HG02852 (cell line): Measurements from ENCODE around the gene SPATA6.
"Not testable (repeated sequence)": the region's sequence is repeated elsewhere in the genome, so short reads cannot be mapped to it uniquely, and the experiment has no call there.

Experiments used
- ATAC-seq: cut with Tn5 transposase; IDR thresholded peaks from one replicate; pipeline ENCODE4 v1.9.1; 2021; ENCODE audit warnings: mild to moderate bottlenecking, moderate library complexity; ENCODE audit not compliant: unreplicated experiment

Gene SPATA6

DNA sequence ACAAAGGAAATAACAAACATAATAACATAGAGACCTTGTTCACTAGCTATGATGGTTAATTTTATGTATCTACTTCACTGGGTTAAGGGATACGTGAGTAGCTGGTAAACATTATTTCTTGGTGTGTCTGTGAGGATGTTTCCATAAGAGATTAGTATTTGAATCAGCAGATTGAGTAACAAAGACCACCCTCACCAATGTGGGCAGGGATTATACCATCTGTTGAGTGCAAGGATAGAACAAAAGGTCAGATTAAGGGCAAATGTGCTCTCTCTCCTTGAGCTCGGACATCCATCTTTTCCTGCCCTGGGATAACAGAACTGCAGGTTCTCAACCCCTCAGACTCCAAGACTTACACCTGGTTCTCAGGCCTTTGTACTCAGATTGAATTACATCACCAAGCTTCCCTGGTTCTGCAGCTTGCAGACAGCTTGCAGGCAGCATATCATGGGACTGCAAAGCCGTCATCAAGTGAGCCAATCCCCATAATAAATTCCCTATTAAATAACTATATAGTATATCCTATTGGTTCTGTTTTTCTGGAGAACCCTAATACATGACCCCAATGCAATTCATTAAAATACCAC is 9.2 kb downstream of the SPATA6 start:
- no peak for ATAC-seq

GRCh38 chr1:48450505-48450904 is 21.5 kb downstream of the SPATA6 start:
- ATAC-seq = no peak

DNA sequence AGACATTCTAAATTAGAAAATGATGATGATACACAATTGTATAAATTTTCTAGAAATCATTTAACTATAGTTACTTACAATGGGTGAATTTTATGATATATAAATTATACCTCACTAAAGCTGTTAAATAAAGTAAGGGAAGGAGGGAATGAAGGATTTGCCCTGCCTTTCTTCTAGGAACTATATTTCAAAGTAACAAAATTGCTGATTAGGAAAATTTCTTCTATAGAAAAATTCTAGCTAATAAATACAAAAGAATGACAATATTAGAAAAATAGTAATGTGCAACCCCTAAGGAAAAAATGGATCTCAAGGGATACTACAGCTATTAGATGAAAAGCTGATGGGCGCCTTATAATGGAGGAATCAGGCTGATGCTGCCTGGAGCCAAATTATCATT is 23.1 kb downstream of the SPATA6 start:
- ATAC-seq = no peak

DNA sequence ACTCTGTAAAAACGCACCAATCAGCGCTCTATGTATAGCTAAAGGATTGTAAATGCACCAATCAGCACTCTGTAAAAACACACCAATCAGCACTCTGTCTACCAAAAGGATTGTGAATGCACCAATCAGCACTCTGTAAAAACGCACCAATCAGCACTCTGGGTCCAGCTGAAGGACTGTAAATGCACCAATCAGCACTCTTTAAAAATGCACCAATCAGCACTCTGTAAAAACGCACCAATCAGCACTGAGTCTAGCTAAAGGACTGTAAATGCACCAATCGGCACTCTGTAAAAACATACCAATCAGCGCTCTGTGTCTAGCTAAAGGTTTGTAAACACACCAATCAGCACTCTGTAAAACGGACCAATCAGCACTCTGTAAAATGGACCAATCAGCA is 27.8 kb downstream of the SPATA6 start:
- ATAC-seq = not testable (repeated sequence)

GRCh38 chr1:48442864-48443619 is 29.0 kb downstream of the SPATA6 start:
- ATAC-seq = no peak

DNA sequence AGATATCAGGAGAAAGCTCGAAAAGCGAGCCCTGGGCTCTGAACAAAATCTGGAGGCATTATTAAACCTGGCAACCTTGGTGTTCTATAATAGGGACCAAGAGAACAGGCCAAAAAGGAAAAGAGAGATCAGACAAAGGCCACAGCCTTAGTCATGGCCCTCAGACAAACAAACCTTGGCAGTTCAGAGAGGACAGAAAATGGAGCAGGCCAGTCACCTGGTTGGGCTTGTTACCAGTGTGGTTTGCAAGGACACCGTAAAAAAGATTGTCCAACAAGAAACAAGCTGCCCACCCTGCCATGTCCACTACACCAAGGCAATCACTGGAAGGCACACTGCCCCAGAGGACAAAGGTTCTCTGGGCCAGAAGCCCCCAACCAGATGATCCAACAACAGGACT is 31.2 kb downstream of the SPATA6 start:
- not testable (repeated sequence) for ATAC-seq

GRCh38 chr1:48439380-48439779 is 32.6 kb downstream of the SPATA6 start:
- ATAC-seq = no peak

- not testable (repeated sequence) for ATAC-seq
Observed at GRCh38 chr1:48437379-48437778, 34.6 kb downstream of the SPATA6 start.

- ATAC-seq = not testable (repeated sequence)
Observed at GRCh38 chr1:48435312-48436002, 36.5 kb downstream of the SPATA6 start.

GRCh38 chr1:48430832-48431231 is 41.2 kb downstream of the SPATA6 start:
- no peak for ATAC-seq

DNA sequence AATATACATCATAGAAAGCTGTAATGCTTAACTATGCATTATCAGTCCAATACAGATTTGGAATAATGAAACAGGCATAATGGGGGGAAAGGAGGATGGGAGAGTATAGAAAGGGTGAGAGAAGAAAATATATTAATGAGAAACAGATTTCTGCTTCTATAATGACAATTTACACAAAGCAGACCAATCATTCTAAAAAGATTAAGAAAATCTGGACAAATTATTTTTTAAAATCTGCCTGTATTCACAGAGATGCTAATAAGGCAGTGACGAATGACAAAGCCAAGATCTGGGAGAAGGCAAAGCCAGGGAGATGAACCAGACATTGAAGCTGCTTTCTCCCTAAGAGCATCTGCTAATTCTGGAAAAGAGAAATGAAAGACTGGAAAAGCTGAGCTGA is 50.0 kb downstream of the SPATA6 start:
- no peak for ATAC-seq

- no peak for ATAC-seq
Observed at GRCh38 chr1:48418742-48419141, 53.3 kb downstream of the SPATA6 start.

DNA sequence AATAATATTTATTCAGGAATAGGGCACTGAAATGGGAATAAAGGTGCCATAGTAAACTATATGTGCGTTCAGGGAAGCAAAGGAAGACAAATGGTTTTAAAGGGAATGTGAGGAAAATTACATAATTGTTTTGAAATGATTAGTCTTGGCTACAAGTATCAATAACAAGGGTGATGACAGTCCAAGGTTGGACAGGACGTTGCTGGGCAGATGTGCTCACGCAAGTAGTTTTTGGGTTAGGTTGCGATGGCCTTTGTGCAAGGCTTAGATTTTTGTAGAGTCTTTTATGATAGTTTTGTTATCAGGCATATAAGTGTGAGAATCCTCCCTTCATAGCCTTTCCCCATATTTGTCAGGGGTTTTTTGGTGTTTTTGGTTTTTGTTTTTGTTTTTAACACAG is 57.0 kb downstream of the SPATA6 start:
- no peak for ATAC-seq

DNA sequence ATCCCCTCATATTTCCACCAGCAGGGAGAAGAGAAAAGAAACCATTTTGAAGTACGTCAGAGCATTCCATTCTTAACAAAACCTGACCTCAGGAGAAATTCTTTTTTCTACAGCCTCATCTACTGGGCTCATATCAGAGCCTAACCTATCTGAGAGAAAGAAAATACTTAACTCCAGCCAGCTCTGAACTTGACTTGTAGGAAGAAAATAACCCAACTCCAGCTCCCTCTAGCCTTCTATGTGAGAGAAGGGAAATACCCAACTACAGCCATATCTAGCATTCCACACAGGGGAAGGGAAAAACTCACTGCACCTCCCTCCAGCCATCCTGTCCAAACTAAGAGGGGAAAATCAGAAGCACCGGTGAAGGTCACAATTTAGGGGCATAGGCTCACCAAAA is 57.7 kb downstream of the SPATA6 start:
- ATAC-seq = no peak

GRCh38 chr1:48405940-48406339 is 66.1 kb downstream of the SPATA6 start:
- ATAC-seq = no peak

DNA sequence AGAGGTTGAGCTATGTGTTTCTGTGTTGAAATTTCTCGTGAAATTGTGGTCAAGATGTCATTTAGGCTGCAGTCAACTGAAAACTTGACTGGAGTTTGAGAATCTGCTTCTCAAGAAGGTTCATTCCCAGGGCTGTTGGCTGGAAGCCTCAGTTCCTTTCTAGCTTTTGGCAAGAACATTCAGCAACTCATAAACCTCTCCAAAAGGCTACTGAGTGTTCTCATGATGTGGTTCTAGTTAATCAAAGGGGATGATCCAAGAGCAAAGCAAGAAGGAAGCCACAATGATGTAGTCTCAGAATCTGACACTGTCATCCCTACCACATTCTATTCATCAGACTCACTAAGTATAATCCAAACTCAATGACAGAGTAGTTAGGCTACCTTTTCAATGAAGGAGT is 66.6 kb downstream of the SPATA6 start:
- ATAC-seq = no peak

DNA sequence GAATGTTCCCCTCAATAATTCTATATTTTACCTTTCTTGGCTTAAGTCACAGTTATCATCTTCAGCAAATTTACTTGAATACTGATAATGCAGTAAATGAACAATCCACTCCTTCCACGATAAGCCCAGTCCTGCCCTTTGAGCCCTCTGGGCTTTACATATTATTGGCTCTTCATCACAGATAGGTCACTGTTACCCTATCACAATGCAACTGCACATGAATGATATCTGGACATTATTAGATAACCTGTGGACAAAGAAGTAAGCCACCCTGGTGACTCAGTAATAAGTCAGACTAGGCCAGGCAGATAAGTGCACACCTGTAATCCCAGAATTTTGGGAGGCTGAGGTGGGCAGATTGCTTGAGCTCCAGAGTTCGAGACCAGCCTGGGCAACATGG is 69.4 kb downstream of the SPATA6 start:
- ATAC-seq = no peak

- no peak for ATAC-seq
Observed at GRCh38 chr1:48396208-48396607, 75.8 kb downstream of the SPATA6 start.

- ATAC-seq = no peak
Observed at GRCh38 chr1:48391926-48392325, 80.1 kb downstream of the SPATA6 start.

GRCh38 chr1:48387409-48387808 is 84.6 kb downstream of the SPATA6 start:
- ATAC-seq = no peak

DNA sequence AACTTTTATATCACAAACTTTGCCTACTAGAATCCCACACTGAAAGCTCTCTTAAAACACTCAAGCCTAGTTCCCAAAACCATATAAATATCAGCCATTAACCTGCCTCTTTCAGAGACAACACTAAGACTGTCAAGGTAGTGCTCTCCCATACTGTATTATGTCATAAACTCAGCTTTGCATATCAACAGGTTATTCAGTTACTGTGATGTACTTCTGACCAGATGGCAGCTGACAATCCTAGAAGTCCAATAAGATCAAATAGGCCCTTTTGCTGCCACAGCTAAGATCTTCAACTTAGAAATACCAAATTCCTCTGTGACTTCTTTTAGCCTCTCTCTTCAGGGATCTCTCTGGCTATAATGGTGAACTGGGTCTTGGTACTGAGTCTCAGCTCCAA is 97.2 kb downstream of the SPATA6 start:
- no peak for ATAC-seq

DNA sequence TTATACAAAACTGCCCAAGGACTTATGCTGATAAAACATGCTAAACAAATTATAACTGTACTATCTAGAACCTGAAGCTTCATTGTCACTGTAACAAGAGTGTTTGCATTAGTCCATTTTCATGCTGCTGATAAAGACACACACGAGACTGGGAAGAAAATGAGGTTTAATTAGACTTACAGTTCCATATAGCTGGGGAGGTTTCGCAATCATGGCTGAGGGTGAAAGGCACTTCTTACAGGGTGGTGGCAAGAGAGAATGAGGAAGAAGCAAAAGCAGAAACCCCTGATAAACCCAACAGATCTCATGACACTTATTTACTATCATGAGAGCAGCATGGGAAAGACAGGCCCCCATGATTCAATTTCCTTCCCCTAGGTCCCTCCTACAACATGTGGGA is 100.4 kb downstream of the SPATA6 start:
- ATAC-seq = no peak
